ENCODE data around the gene KDELR3.

KDELR3 gene

GRCh38 chr22:38471237-38471636 lies 3.3 kb downstream of the KDELR3 start:
- no peak for DNase-seq (ENCODE audit: low read depth)
- no peak overlapping the region for H3K4me3 ChIP-seq (ENCODE audit: low read length)
- no peak for TF ChIP-seq CTCF (conservative IDR thresholded peaks at IDR 0.05; ENCODE audit: low read depth, low read length)

GRCh38 chr22:38474003-38474607 lies 6.2 kb downstream of the KDELR3 start:
- no peak overlapping the region for H3K4me3 ChIP-seq (ENCODE audit: low read length)
- no peak for DNase-seq (ENCODE audit: low read depth)
- TF ChIP-seq CTCF (conservative IDR thresholded peaks at IDR 0.05; ENCODE audit: low read depth, low read length), result no peak

- TF ChIP-seq CTCF (conservative IDR thresholded peaks at IDR 0.05; ENCODE audit: low read depth, low read length), result no peak
- H3K4me3 ChIP-seq (ENCODE audit: low read length), result no peak overlapping the region
- DNase-seq (ENCODE audit: low read depth), result no peak
These were observed 9.7 kb downstream of the KDELR3 start for GRCh38 chr22:38477585-38477984.

GRCh38 chr22:38479096-38479837 lies 11.4 kb downstream of the KDELR3 start:
- DNase-seq (ENCODE audit: low read depth), result no peak
- no peak for TF ChIP-seq CTCF (conservative IDR thresholded peaks at IDR 0.05; ENCODE audit: low read depth, low read length)

GRCh38 chr22:38481162-38481870 lies 13.4 kb downstream of the KDELR3 start:
- no peak for DNase-seq (ENCODE audit: low read depth)
- no peak for TF ChIP-seq CTCF (conservative IDR thresholded peaks at IDR 0.05; ENCODE audit: low read depth, low read length)
- H3K4me3 ChIP-seq (ENCODE audit: low read length), result no peak overlapping the region

More at GRCh38 chr22:38479096-38479837, 11.4 kb downstream of the KDELR3 start:
- H3K4me3 ChIP-seq (ENCODE audit: low read length), result no peak overlapping the region

- H3K4me3 ChIP-seq (ENCODE audit: low read length), result no peak overlapping the region
- DNase-seq (ENCODE audit: low read depth), result no peak
- TF ChIP-seq CTCF (conservative IDR thresholded peaks at IDR 0.05; ENCODE audit: low read depth, low read length), result no peak
These were observed 14.0 kb downstream of the KDELR3 start for GRCh38 chr22:38481871-38482332.
